HEK293 (cell line): ENCODE measurements around the gene MED13L.

Experiments used
- CTCF ChIA-PET: fragments of 350-600 bp; formaldehyde crosslinking; extraction: SDS; loops from one replicate; lab custom pipeline; 2021; ENCODE audit warnings: antibody characterized with exemption; lab: Yijun Ruan, JAX
- POLR2A ChIA-PET: fragments of 300-600 bp; formaldehyde crosslinking; extraction: SDS; loops from one replicate; lab custom pipeline; 2020; ENCODE audit warnings: antibody characterized with exemption, inconsistent platforms; lab: Yijun Ruan, JAX
- H3K27ac ChIP-seq: fragments of 200-500 bp; sonication (Bioruptor generic); 2 replicates; pipeline ENCODE4 v1.5.1; 2014; ENCODE audit warnings: low read depth, low read length, control low read depth, inconsistent platforms; ENCODE audit errors: extremely low read depth
- H3K36me3 ChIP-seq, 2 experiments: fragments of 200-500 bp in 1 of 2; sonication (Bioruptor generic) in 1 of 2; 1 replicate in 1 of 2; 2 replicates in 1 of 2; pipeline ENCODE4 v1.5.1; 2014 to 2017; ENCODE audit warnings: inconsistent platforms in 2 of 2, low read length in 2 of 2; ENCODE audit not compliant: control insufficient read depth in 2 of 2, insufficient read depth in 1 of 2
- H3K4me1 ChIP-seq: fragments of 200-500 bp; sonication (Bioruptor generic); 2 replicates; pipeline ENCODE4 v1.5.1; 2014; ENCODE audit warnings: mild to moderate bottlenecking, low read length, inconsistent platforms; ENCODE audit not compliant: control insufficient read depth, insufficient read depth
- H3K4me3 ChIP-seq: 2 replicates; pipeline ENCODE4 v1.5.1; 2011; ENCODE audit warnings: low read depth, mild to moderate bottlenecking, control low read depth, low read length, moderate library complexity
- H3K9me3 ChIP-seq: fragments of 200-500 bp; sonication (Bioruptor generic); 2 replicates; pipeline ENCODE4 v1.5.1; 2014; ENCODE audit warnings: low read depth, low read length, inconsistent platforms; ENCODE audit not compliant: control insufficient read depth, insufficient read depth
- MYNN ChIP-seq: fragments of 450-650 bp; formaldehyde crosslinking; IDR thresholded peaks from 2 replicates; pipeline ENCODE4 v1.5.1; 2016; ENCODE audit warnings: missing biosample characterization, missing genetic modification characterization, borderline replicate concordance
- PRDM6 ChIP-seq: fragments of 450-650 bp; formaldehyde crosslinking; IDR thresholded peaks from 2 replicates; pipeline ENCODE4 v1.5.1; 2017; ENCODE audit warnings: missing biosample characterization, missing genetic modification characterization
- SCRT1 ChIP-seq: fragments of 450-650 bp; formaldehyde crosslinking; IDR thresholded peaks from 2 replicates; pipeline ENCODE4 v1.5.1; 2016; ENCODE audit warnings: missing biosample characterization, missing genetic modification characterization, borderline replicate concordance
- SCRT2 ChIP-seq: fragments of 450-650 bp; formaldehyde crosslinking; IDR thresholded peaks from 2 replicates; pipeline ENCODE4 v1.5.1; 2016; ENCODE audit warnings: missing biosample characterization, missing genetic modification characterization
- WT1 ChIP-seq: fragments of 450-650 bp; formaldehyde crosslinking; IDR thresholded peaks from 2 replicates; pipeline ENCODE4 v1.5.1; 2016; ENCODE audit warnings: missing biosample characterization, missing genetic modification characterization
- ZBTB11 ChIP-seq: fragments of 450-650 bp; formaldehyde crosslinking; conservative IDR thresholded peaks from 2 replicates; pipeline ENCODE4 v1.5.1; 2016; ENCODE audit warnings: low read depth, missing biosample characterization, missing genetic modification characterization
- ZFP37 ChIP-seq: fragments of 450-650 bp; formaldehyde crosslinking; IDR thresholded peaks from 2 replicates; pipeline ENCODE4 v1.5.1; 2016; ENCODE audit warnings: missing biosample characterization, missing genetic modification characterization
- ZFP41 ChIP-seq: fragments of 450-650 bp; formaldehyde crosslinking; IDR thresholded peaks from 2 replicates; pipeline ENCODE4 v1.5.1; 2016; ENCODE audit warnings: missing biosample characterization, missing genetic modification characterization, borderline replicate concordance
- ZNF16 ChIP-seq: fragments of 450-650 bp; formaldehyde crosslinking; IDR thresholded peaks from 2 replicates; pipeline ENCODE4 v1.5.1; 2016; ENCODE audit warnings: low read depth, missing biosample characterization, missing genetic modification characterization
- ZNF174 ChIP-seq: fragments of 450-650 bp; formaldehyde crosslinking; IDR thresholded peaks from 2 replicates; pipeline ENCODE4 v1.5.0; 2017; ENCODE audit warnings: missing biosample characterization, mild to moderate bottlenecking, missing genetic modification characterization
- ZNF184 ChIP-seq: fragments of 450-650 bp; IDR thresholded peaks from 2 replicates; pipeline ENCODE4 v1.5.1; 2018; ENCODE audit warnings: missing biosample characterization, mild to moderate bottlenecking, missing genetic modification characterization
- ZNF266 ChIP-seq: fragments of 450-650 bp; formaldehyde crosslinking; IDR thresholded peaks from 2 replicates; pipeline ENCODE4 v1.5.1; 2016; ENCODE audit warnings: missing biosample characterization, missing genetic modification characterization, low read depth
- ZNF302 ChIP-seq: fragments of 450-650 bp; formaldehyde crosslinking; IDR thresholded peaks from 2 replicates; pipeline ENCODE4 v1.5.1; 2016; ENCODE audit warnings: missing biosample characterization, missing genetic modification characterization, low read depth
- ZNF350 ChIP-seq: fragments of 450-650 bp; formaldehyde crosslinking; IDR thresholded peaks from 2 replicates; pipeline ENCODE4 v1.5.0; 2017; ENCODE audit warnings: missing biosample characterization, mild to moderate bottlenecking, missing genetic modification characterization
- ZNF366 ChIP-seq: fragments of 450-650 bp; formaldehyde crosslinking; conservative IDR thresholded peaks from 2 replicates; pipeline ENCODE4 v1.5.1; 2016; ENCODE audit warnings: missing biosample characterization, missing genetic modification characterization
- ZNF473 ChIP-seq: fragments of 450-650 bp; formaldehyde crosslinking; IDR thresholded peaks from 2 replicates; pipeline ENCODE4 v1.5.1; 2017; ENCODE audit warnings: missing biosample characterization, missing genetic modification characterization
- ZNF529 ChIP-seq: fragments of 450-650 bp; formaldehyde crosslinking; IDR thresholded peaks from 2 replicates; pipeline ENCODE4 v1.5.1; 2017; ENCODE audit warnings: missing genetic modification characterization, missing biosample characterization; ENCODE audit not compliant: insufficient replicate concordance
- ZNF571 ChIP-seq: fragments of 450-650 bp; formaldehyde crosslinking; IDR thresholded peaks from 2 replicates; pipeline ENCODE4 v1.5.0; 2017; ENCODE audit warnings: missing biosample characterization, missing genetic modification characterization
- ZNF585B ChIP-seq: fragments of 450-650 bp; formaldehyde crosslinking; IDR thresholded peaks from 2 replicates; pipeline ENCODE4 v1.5.1; 2016; ENCODE audit warnings: missing biosample characterization, missing genetic modification characterization
- ZNF621 ChIP-seq: fragments of 450-650 bp; formaldehyde crosslinking; IDR thresholded peaks from 2 replicates; pipeline ENCODE4 v1.5.1; 2017; ENCODE audit warnings: missing biosample characterization, missing genetic modification characterization
- ZNF654 ChIP-seq: fragments of 450-650 bp; formaldehyde crosslinking; IDR thresholded peaks from 2 replicates; pipeline ENCODE4 v1.5.1; 2016; ENCODE audit warnings: low read depth, missing biosample characterization, missing genetic modification characterization
- ZNF664 ChIP-seq: fragments of 450-650 bp; formaldehyde crosslinking; IDR thresholded peaks from 2 replicates; pipeline ENCODE4 v1.5.1; 2016; ENCODE audit warnings: missing biosample characterization, missing genetic modification characterization
- ZNF670 ChIP-seq: fragments of 450-650 bp; formaldehyde crosslinking; IDR thresholded peaks from 2 replicates; pipeline ENCODE4 v1.5.1; 2016; ENCODE audit warnings: missing biosample characterization, missing genetic modification characterization, low read depth
- ZNF747 ChIP-seq: fragments of 450-650 bp; formaldehyde crosslinking; IDR thresholded peaks from 2 replicates; pipeline ENCODE4 v1.5.1; 2016; ENCODE audit warnings: missing biosample characterization, missing genetic modification characterization
- ZSCAN23 ChIP-seq: fragments of 450-650 bp; formaldehyde crosslinking; IDR thresholded peaks from 2 replicates; pipeline ENCODE4 v1.5.1; 2016; ENCODE audit warnings: missing biosample characterization, missing genetic modification characterization
- TF ChIP-seq, protein P1 (sequence below): fragments of 450-650 bp; formaldehyde crosslinking; IDR thresholded peaks from 2 replicates; pipeline ENCODE4 v1.5.1; 2016; ENCODE audit warnings: missing biosample characterization, missing genetic modification characterization

Gene MED13L

GRCh38 chr12:115998794-115999478 is 278.6 kb downstream of the MED13L start:
- Histone ChIP-seq H3K36me3 (peaks cover 14 to 41% of the 10 kb centered on the region in 2 experiments), H3K9me3 (no peaks in the 10 kb centered on the region), H3K27ac (no peak overlapping the region), H3K4me3 (no peak overlapping the region), H3K4me1 (peaks cover 14% of the 10 kb centered on the region)
- ChIA-PET CTCF (interaction anchor here (0.5 to 2.9 kb wide), 17 partner anchors 10 to 1033 kb away, joined by 3 to 14 read pairs (median 4); no protein-coding TSS in a partner anchor), POLR2A (no interaction called here)
- no peak for TF ChIP-seq MYNN (tag by site-specific recombination)
- peak; percentile 52 for TF ChIP-seq PRDM6 (tag by site-specific recombination)
- TF ChIP-seq ZNF473 (tag by site-specific recombination) = no peak
- TF ChIP-seq ZNF266 = no peak
- TF ChIP-seq ZNF747 (tag by site-specific recombination) = no peak
- TF ChIP-seq ZNF350 (tag by site-specific recombination) = no peak

DNA sequence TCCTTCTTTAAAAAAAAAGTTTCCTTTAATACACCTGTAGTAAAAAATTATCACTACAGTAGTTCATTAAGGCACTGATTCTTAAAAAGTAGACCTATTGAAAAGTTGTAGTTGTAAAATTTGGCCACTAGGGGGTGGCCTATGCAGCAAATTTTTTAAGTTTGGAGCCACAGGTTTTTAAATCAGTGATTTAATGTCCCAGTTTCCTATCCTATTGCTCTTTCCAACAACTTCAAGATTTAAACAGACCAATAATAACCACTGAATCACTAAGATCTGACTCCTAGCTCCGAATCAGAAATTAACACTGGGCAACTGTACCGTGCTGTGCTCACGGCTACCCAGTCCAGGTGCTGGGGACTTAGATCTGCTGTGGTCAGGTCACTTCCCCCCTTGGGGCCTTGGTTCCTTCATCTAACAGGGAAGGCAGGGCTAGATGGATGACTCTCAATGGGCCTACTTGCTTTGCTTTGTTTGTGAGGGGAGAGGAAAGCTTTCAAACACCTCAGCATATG is 279.3 kb downstream of the MED13L start:
- Histone ChIP-seq H3K4me1 (peaks cover 14% of the 10 kb centered on the region), H3K4me3 (no peak overlapping the region), H3K27ac (no peak overlapping the region)
- CTCF ChIA-PET = interaction anchor here (0.5 to 2.9 kb wide), 19 partner anchors 8 to 700 kb away, joined by 3 to 14 read pairs (median 5); no protein-coding TSS in a partner anchor
- no peak for TF ChIP-seq ZNF473 (tag by site-specific recombination)
- 0 out of 2 replicates have a peak, but pooled peaks have one; percentile 10 for TF ChIP-seq ZNF664 (tag by site-specific recombination)
- TF ChIP-seq ZNF184 (tag by site-specific recombination) = no peak
- TF ChIP-seq ZNF350 (tag by site-specific recombination) = no peak
- peak; percentile 73 for TF ChIP-seq ZNF654
- TF ChIP-seq ZFP37 = no peak
- no peak for TF ChIP-seq ZNF366
- no peak for TF ChIP-seq ZSCAN23
- TF ChIP-seq SCRT1 = peak; percentile 62; the same call in 1 of the 2 replicates
- no peak for TF ChIP-seq PRDM6 (tag by site-specific recombination)
- TF ChIP-seq ZFP41 (tag by site-specific recombination) = no peak
- no peak for TF ChIP-seq WT1 (tag by site-specific recombination)
- TF ChIP-seq ZNF16 (tag by site-specific recombination) = no peak
- TF ChIP-seq, protein P1, sequence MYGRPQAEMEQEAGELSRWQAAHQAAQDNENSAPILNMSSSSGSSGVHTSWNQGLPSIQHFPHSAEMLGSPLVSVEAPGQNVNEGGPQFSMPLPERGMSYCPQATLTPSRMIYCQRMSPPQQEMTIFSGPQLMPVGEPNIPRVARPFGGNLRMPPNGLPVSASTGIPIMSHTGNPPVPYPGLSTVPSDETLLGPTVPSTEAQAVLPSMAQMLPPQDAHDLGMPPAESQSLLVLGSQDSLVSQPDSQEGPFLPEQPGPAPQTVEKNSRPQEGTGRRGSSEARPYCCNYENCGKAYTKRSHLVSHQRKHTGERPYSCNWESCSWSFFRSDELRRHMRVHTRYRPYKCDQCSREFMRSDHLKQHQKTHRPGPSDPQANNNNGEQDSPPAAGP (tag by site-specific recombination) = no peak
- no peak for TF ChIP-seq ZNF670 (tag by site-specific recombination)
- no peak for TF ChIP-seq ZNF174 (tag by site-specific recombination)
- no peak for TF ChIP-seq ZBTB11 (tag by site-specific recombination)
- no peak for TF ChIP-seq ZNF529 (tag by site-specific recombination)
- peak; percentile 88 for TF ChIP-seq SCRT2 (tag by site-specific recombination)
- no peak for TF ChIP-seq ZNF302 (tag by site-specific recombination)
- TF ChIP-seq ZNF585B (tag by site-specific recombination) = no peak
- TF ChIP-seq ZNF621 (tag by site-specific recombination) = no peak
- no peak for TF ChIP-seq ZNF571 (tag by site-specific recombination)
- TF ChIP-seq, all 188 proteins: peak for 4
- Histone ChIP-seq H3K36me3 (peaks cover 14 to 45% of the 10 kb centered on the region in 2 experiments), H3K9me3 (no peaks in the 10 kb centered on the region)
- POLR2A ChIA-PET = no interaction called here
